Peyer's patch (tissue), 4 donors: Measurements from ENCODE around the gene VPS26A. TPM values are rescaled to one million over a fixed set of nuclear protein-coding genes. Genes with fewer than 3 reads are reported as not detected.
"Not testable (repeated sequence)": the region's sequence is repeated elsewhere in the genome, so short reads cannot be mapped to it uniquely, and the experiment has no call there.

Experiments used
- DNase-seq, 3 donors: peaks; one replicate each; pipeline ENCODE4 v3.0.0-alpha.2; 2017 to 2019
- H3K27ac ChIP-seq, 4 donors: fragments of 200-600 bp; sonication (generic); one replicate each; pipeline ENCODE4 v1.5.1; 2016 to 2019
- H3K27me3 ChIP-seq, 2 donors: fragments of 200-600 bp; sonication (generic); one replicate each; pipeline ENCODE4 v1.5.1; 2019
- H3K36me3 ChIP-seq, 3 donors: fragments of 200-600 bp; sonication (generic); one replicate each; pipeline ENCODE4 v1.5.1; 2016 to 2019
- H3K4me1 ChIP-seq, 4 donors: fragments of 200-600 bp; sonication (generic); one replicate each; pipeline ENCODE4 v1.5.1; 2016 to 2019
- H3K4me3 ChIP-seq, 4 donors: fragments of 200-600 bp; sonication (generic); 1 replicate in 3 of 4; 2 replicates in 1 of 4; pipeline ENCODE4 v1.5.1; 2016 to 2019; ENCODE audit warnings: mild to moderate bottlenecking in 1 of 4
- H3K9me3 ChIP-seq, 4 donors: fragments of 200-600 bp; sonication (generic); one replicate each; pipeline ENCODE4 v1.5.1; 2016 to 2019; ENCODE audit warnings: mild to moderate bottlenecking in 1 of 4
- POLR2A ChIP-seq, 2 donors: fragments of 450-650 bp; IDR thresholded peaks; one replicate each; pipeline ENCODE4 v1.5.1; 2017; ENCODE audit warnings: antibody characterized with exemption in 2 of 2, mild to moderate bottlenecking in 2 of 2, moderate library complexity in 2 of 2
- total RNA-seq, 4 donors: library from RNA; depleted of rRNA; stranded (reverse); fragments of >200 nt; gene quantifications; one replicate each; pipeline ENCODE4 v1.1.0, GENCODE V29; 2016
- TF ChIP-seq, protein P1 (sequence below), 6 experiments: fragments of 450-650 bp in 4 of 6; fragments of 200-600 bp in 2 of 6; sonication (generic) in 1 of 6; IDR thresholded peaks; one replicate each; pipeline ENCODE4 v1.5.1; 2017 to 2019; ENCODE audit warnings: antibody characterized with exemption in 6 of 6, mild to moderate bottlenecking in 3 of 6, moderate library complexity in 1 of 6

VPS26A gene
- total RNA-seq, 4 donors from 2014 or later: 18.1 to 71.0 (median 24.8) TPM

DNA sequence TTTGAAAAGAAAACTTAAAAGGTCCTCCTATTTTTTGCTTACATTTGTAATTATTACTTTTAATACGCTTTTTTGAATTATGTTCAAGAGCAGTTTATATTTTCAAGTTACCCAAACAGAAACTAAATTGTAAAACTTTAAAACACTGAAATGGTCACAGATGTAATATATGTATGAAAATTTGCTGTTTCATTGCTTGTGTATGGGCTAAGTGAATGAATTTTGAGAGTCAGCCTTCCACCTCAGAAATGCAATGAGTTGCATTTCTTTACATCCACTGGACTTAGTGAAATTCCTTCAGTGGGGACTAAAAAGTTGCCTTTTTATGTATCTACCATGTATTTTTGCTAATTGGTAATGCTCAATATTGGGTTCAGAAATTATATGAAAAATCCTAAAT is 1.6 kb downstream of the VPS26A start:
- no peaks in the 10 kb centered on the region for H3K27me3 ChIP-seq
- H3K36me3 ChIP-seq: no peaks in the 10 kb centered on the region
- H3K4me3 ChIP-seq: peak overlapping the region; percentile 92 to 99 (median 98)
- H3K9me3 ChIP-seq: no peaks in the 10 kb centered on the region
- no peak for DNase-seq
- no peak overlapping the region for H3K27ac ChIP-seq
- peaks cover 0 to 10% (median 4%) of the 10 kb centered on the region in 4 donors for H3K4me1 ChIP-seq
- TF ChIP-seq, protein P1, sequence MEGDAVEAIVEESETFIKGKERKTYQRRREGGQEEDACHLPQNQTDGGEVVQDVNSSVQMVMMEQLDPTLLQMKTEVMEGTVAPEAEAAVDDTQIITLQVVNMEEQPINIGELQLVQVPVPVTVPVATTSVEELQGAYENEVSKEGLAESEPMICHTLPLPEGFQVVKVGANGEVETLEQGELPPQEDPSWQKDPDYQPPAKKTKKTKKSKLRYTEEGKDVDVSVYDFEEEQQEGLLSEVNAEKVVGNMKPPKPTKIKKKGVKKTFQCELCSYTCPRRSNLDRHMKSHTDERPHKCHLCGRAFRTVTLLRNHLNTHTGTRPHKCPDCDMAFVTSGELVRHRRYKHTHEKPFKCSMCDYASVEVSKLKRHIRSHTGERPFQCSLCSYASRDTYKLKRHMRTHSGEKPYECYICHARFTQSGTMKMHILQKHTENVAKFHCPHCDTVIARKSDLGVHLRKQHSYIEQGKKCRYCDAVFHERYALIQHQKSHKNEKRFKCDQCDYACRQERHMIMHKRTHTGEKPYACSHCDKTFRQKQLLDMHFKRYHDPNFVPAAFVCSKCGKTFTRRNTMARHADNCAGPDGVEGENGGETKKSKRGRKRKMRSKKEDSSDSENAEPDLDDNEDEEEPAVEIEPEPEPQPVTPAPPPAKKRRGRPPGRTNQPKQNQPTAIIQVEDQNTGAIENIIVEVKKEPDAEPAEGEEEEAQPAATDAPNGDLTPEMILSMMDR (IDR thresholded peaks at IDR 0.05): no peak
- TF ChIP-seq POLR2A (IDR thresholded peaks at IDR 0.05): no peak

DNA sequence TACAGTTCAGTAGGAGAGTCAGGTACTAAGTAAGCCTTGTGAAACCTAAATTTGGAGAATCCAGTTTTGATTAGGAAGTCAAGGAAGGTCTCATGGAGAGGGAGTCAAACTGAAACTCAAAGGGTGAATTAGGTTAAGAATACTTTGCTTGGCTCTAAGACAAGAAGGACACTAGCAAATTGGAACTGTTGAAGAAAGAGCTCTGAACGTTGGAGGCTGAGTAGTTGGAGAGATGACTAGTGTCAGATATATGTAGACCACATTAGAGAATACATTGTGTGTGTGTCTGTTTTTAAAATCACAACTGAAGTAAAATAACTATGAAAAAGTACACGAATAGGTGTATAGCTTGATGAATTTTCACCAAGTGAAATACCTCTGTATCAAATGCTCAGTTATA is 6.3 kb downstream of the VPS26A start:
- peaks cover 0 to 6% (median 2%) of the 10 kb centered on the region in 4 donors for H3K4me1 ChIP-seq
- no peak overlapping the region for H3K27ac ChIP-seq
- H3K27me3 ChIP-seq: no peaks in the 10 kb centered on the region
- H3K9me3 ChIP-seq: no peaks in the 10 kb centered on the region
- TF ChIP-seq, protein P1 (IDR thresholded peaks at IDR 0.05): no peak
- TF ChIP-seq POLR2A (IDR thresholded peaks at IDR 0.05): no peak
- no peak for DNase-seq
- no peak overlapping the region for H3K4me3 ChIP-seq
- H3K36me3 ChIP-seq: peaks cover 0 to 28% (median 0%) of the 10 kb centered on the region in 3 donors

DNA sequence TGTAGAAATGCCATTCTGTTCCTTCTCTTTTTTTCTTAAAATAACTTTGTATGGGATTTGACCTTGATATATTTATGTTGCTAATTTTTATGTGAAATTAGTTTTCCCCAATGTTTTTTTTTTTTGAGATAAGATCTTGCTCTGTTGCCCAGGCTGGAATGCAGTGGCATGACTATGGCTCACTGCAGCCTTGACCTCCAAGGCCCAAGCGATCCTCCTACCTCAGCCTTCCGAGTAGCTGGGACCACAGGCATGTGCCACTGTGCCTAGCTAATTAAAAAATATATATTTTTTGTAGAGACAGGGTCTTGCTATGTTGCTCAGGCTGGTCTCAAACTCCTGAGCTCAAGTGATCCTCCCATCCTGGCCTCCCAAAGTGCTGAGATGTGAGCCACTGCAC is 16.0 kb downstream of the VPS26A start:
- Histone ChIP-seq H3K4me3 (no peak overlapping the region), H3K27ac (no peak overlapping the region), H3K36me3 (peaks cover 0 to 16% (median 0%) of the 10 kb centered on the region in 3 donors), H3K9me3 (no peaks in the 10 kb centered on the region), H3K4me1 (no peaks in the 10 kb centered on the region), H3K27me3 (no peaks in the 10 kb centered on the region)
- no peak for DNase-seq
- TF ChIP-seq POLR2A (IDR thresholded peaks at IDR 0.05): no peak
- TF ChIP-seq, protein P1 (IDR thresholded peaks at IDR 0.05): no peak

DNA sequence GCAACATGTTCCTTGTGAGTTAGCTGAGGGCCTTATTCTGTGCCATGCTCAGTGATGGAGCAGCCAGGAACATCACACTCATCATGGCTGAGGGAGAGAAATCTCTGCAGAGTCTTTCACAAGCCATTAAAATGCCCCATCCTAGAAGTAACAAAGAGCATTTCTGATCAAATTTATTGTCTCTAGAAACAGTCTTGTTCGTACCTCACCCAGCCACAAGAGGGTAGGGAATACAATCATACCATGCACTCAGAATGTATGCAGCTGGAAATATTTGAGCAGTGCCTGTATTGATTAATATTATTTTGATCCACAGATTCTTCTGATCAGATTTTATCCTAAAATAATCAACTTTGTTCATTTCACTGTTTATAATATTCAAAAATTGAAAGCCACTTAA is 17.3 kb downstream of the VPS26A start:
- no peak for DNase-seq
- H3K4me1 ChIP-seq: no peaks in the 10 kb centered on the region
- H3K27me3 ChIP-seq: no peaks in the 10 kb centered on the region
- no peak overlapping the region for H3K27ac ChIP-seq
- no peak overlapping the region for H3K4me3 ChIP-seq
- peaks cover 0 to 8% (median 0%) of the 10 kb centered on the region in 3 donors for H3K36me3 ChIP-seq
- H3K9me3 ChIP-seq: no peaks in the 10 kb centered on the region
- TF ChIP-seq, protein P1 (IDR thresholded peaks at IDR 0.05): no peak
- TF ChIP-seq POLR2A (IDR thresholded peaks at IDR 0.05): no peak

DNA sequence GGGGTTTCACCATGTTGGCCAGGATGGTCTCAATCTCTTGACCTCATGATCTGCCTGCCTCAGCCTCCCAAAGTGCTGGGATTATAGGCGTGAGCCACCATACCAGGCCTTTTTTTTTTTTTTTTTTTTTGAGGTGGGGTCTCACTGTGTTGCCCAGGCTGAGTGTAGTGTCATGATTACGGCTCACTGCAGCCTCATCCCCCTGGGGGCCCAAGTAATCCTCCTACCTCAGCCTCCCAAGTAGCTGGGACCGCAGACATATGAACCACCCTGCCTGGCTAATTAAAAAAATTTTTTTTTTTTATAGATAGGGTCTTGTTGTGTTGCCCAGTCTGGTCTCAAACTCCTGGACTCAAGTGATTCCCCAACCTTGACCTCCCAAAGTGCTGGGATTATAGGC is 18.1 kb downstream of the VPS26A start:
- H3K27ac ChIP-seq, H3K4me1 ChIP-seq, H3K4me3 ChIP-seq, H3K27me3 ChIP-seq, H3K9me3 ChIP-seq, DNase-seq, H3K36me3 ChIP-seq: not testable (repeated sequence)

DNA sequence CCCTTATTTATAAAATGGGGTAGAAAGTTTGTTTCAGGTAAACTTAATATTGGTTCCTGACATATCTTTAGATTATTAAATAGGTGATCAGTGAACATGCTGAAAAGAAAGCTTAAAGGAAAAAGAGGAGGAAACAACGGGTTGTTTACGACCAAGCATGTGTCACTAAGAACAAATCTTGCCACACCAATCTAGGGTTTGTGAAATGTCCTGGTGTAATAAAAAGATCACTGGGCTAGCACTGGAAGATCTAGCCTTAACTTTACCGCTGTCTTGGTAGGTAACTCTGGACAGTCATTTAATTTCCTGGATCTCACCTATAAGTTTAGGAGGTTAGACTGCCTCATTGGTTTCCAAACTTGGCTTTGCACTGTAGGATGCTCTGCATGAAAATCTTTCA is 19.0 kb downstream of the VPS26A start:
- Histone ChIP-seq H3K36me3 (no peaks in the 10 kb centered on the region), H3K4me3 (no peak overlapping the region), H3K9me3 (no peaks in the 10 kb centered on the region), H3K4me1 (no peaks in the 10 kb centered on the region), H3K27me3 (no peaks in the 10 kb centered on the region), H3K27ac (no peak overlapping the region)
- TF ChIP-seq, protein P1 (IDR thresholded peaks at IDR 0.05): no peak
- TF ChIP-seq POLR2A (IDR thresholded peaks at IDR 0.05): no peak
- DNase-seq: no peak
